KG1 (cell line): ENCODE data around the gene IL6.
"Not testable (repeated sequence)": the region's sequence is repeated elsewhere in the genome, so short reads cannot be mapped to it uniquely, and the experiment has no call there.

Experiments
- DNase-seq: peaks from one replicate; lab custom pipeline; 2025; lab: John Stamatoyannopoulos, UW

IL6 gene

GRCh38 chr7:22726907-22727713 is at the start of gene IL6:
TSS of gene IL6 (plus strand) at chr7:22727200. CDS start at chr7:22727263, 63 bp downstream.
- no peak for DNase-seq

- DNase-seq = not testable (repeated sequence)
These were observed 49.7 kb upstream of the IL6 start for GRCh38 chr7:22677263-22677662.

- no peak for DNase-seq
These were observed 49.3 kb upstream of the IL6 start for GRCh38 chr7:22677680-22678079.

- no peak for DNase-seq
These were observed 46.5 kb upstream of the IL6 start for GRCh38 chr7:22680482-22680911.

DNA sequence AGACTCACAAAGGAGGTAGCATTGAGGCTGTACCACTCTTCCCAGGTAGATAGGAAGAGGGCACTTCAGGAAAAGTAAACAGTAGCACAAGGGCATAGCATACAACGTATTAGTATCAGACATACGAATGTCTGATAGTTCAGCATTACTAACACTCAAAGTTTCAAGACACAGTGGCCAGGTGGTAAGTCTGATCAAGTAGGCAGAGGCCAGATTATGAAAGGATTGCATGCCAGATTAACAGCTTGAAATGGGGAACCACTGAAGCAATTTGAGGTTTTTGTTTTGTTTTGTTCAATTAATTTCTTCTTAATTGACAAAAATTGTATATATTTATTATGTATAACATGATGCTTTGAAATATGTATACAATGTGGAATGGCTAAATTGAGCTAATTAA is 45.7 kb upstream of the IL6 start:
- DNase-seq = no peak

DNA sequence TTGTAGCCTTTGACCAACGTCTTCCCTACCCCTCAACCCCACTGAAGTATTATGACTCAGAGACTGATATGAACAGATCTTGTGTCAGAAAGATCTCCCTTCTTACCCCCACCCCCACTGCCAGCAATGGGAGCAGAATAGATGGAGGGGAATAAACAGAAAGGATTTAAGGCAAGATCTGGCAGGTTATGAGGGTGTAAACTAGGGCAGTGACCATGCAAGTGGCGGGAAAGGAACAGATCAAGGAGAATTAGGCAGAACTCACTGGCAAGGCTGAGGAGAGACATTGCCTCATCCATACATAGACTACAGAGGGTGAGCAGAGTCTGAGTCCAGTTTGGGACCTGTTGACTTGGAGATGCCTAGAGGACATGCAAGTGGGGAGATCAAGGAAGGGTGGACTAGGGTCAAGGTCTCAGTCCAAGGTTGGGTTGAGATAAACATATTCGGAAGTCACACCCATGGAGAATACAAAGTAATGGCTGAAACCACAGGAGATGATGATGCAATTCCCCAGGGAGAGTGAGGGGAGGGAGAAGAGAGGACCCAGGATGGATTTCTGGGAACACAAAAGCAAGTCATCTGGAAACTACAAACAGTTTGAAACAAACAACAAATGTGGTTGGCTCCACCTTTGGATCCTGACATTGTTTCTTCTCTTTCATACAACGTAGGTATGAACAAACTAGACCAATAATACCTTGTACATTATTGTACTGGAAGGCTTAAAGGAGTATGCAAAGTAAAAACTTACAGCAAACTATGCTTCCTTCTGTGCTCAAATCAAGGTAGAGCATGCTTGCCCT is 44.9 kb upstream of the IL6 start:
- DNase-seq = no peak

- DNase-seq = no peak
These were observed 43.6 kb upstream of the IL6 start for GRCh38 chr7:22683379-22683778.

- no peak for DNase-seq
These were observed 40.4 kb upstream of the IL6 start for GRCh38 chr7:22686620-22687019.

DNA sequence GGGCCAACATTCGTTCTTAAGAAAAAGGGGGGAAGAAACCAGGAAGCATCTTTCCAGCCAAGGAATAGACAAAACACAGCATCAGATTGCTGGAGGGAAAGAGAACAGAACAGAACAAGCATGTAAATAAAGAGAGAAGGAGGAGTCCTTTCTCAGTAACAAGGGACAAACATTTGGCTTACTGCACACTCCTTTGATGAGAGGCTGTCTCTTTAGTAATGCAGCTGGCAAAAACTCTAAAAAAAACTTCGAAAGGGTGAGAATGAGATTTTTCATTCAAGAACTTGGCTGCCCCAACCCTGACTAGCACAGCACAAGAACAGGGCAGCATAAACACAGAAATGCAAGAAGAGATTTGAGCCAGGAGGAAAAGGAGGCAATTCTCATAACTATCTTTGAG is 38.9 kb upstream of the IL6 start:
- DNase-seq = no peak

GRCh38 chr7:22688934-22689333 is 38.1 kb upstream of the IL6 start:
- not testable (repeated sequence) for DNase-seq

GRCh38 chr7:22694597-22695207 is 32.3 kb upstream of the IL6 start:
- DNase-seq = no peak

GRCh38 chr7:22695476-22696132 is 31.4 kb upstream of the IL6 start:
- no peak for DNase-seq

- DNase-seq = no peak
These were observed 30.3 kb upstream of the IL6 start for GRCh38 chr7:22696541-22697228.

DNA sequence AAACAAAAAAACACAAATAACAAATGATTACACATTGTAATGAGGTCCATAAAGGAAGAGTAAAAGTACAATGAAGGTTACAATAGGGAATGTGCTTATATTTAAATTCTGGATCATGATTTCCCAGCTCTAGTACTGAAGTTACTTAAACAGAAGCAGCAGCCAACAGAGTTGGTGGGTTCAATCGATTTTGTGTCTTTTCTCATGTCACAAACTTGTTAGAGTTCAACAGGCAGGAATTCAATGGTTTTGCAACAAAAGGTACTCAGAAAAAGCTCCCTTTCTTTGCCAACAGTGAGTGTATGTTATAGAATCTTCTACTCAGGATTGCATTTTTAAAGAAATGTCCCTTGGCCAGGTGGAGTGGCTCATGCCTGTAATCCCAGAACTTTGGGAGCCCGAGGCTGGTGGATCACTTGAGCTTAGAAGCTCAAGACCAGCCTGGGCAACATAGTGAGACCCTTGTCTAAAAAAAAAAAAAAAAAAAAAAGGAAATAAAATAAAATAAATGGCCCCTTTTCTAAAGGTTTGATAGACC is 29.6 kb upstream of the IL6 start:
- DNase-seq = no peak

GRCh38 chr7:22697876-22698606 is 29.0 kb upstream of the IL6 start:
- DNase-seq = no peak

DNA sequence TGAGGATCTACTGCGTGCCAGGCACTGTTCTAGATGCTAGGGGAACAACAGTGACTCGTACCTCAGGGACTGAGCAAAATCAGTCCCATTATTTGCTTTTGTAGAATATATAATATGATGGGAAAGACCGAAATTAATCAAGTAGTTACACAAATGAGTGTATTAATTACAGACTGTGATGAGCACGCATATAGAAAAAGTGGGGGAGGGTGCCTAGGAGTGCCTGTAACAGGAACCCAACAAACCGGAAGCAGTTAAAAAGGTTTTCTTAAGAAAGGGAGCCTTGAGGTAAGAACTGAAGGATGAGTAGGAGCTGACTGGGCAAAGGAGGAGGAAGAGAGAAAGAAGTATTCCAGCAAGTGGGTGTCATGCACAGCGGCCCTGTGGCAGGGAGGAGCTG is 28.2 kb upstream of the IL6 start:
- DNase-seq = no peak

GRCh38 chr7:22700559-22701002 is 26.4 kb upstream of the IL6 start:
- no peak for DNase-seq

DNA sequence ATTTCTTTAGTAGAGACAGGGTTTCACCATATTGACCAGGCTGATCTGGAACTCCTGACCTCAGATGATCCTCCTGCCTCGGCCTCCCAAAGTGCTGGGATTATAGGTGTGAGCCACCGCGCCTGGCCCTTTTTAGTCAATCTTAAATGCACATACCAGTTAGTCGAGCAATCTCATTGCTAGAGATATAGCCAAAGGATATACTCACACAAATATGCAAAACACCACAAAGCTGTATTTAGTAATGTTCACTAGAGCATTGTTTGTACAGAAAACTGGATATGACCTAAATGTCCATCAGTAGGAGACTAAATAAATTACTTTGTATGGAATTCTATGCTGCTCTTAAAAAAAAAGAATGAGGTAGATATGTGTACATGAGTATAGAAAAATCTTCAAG is 24.5 kb upstream of the IL6 start:
- DNase-seq = no peak

- DNase-seq = not testable (repeated sequence)
These were observed 23.7 kb upstream of the IL6 start for GRCh38 chr7:22703107-22703855.
